IPS-18c (cell line): ENCODE measurements around the gene GLI1.
"Not testable (repeated sequence)": the region's sequence is repeated elsewhere in the genome, so short reads cannot be mapped to it uniquely, and the experiment has no call there.

Experiments used
- H3K4me3 ChIP-seq: 2 replicates; pipeline ENCODE4 v1.7.0; 2013; ENCODE audit warnings: low read depth, mild to moderate bottlenecking, low read length, moderate library complexity; ENCODE audit not compliant: insufficient read depth
- H3K9me3 ChIP-seq: one replicate; pipeline ENCODE4 v1.6.1; 2013; ENCODE audit warnings: mild to moderate bottlenecking, low read length, moderate library complexity; ENCODE audit not compliant: control insufficient read depth, insufficient read depth

Gene GLI1

DNA sequence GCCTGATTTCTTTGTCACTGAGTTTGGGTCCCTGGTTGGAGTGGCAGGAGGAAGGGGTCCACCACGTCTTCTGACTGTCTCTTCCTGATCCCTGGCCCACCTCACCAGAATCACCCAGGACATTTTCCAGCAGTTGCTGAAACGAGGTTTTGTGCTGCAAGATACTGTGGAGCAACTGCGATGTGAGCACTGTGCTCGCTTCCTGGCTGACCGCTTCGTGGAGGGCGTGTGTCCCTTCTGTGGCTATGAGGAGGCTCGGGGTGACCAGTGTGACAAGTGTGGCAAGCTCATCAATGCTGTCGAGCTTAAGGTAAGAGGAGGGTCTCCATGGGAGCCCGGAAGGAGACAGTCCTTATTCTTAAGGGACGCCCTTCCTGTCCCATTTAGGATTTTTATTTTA, 40.6 kb downstream of the GLI1 start:
- Histone ChIP-seq H3K4me3 (no peak overlapping the region), H3K9me3 (peaks cover 4% of the 10 kb centered on the region)

DNA sequence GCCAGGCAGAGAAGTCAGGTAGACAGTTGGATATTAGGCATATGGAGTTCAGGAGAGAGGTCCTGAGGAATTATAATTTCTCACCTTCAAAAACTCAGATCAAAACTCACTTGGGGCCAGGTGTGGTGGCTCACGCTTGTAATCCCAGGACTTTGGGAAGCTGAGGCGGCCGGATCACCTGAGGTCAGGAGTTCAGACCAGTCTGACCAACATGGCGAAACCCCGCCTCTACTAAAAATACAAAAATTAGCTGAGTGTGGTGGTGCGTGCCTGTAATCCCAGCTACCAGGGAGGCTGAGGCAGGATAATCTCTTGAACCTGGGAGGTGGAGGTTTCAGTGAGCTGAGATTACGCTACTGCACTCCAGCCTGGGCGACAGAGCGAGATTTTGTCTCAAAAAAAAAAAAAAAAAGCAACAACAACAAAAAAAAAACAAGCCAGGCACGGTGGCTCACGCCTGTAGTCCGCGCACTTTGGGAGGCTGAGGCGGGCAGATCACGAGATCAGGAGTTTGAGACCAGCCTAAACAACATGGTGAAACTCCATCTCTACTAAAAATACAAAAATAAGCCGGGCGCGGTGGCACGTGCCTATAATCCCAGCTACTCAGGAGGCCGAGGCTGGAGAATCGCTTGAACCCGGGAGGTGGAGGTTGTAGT, 42.9 kb downstream of the GLI1 start:
- H3K9me3 ChIP-seq, H3K4me3 ChIP-seq: not testable (repeated sequence)

DNA sequence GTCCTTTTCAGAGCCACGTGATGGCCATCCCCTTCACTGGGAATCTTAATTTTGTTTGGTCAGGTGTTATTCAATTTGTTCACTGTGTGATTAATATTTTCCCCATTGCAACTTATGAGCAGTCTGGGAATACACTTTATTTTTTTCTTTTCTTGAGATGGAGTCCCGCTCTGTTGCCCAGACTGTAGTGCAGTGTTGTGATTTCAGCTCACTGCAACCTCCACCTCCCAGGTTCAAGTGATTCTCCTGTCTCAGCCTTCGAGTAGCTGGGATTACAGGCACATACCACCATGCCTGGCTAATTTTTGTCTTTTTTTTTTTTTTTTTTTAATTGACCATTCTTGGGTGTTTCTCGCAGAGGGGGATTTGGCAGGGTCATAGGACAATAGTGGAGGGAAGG, 47.0 kb downstream of the GLI1 start:
- not testable (repeated sequence) for H3K9me3 ChIP-seq, H3K4me3 ChIP-seq

DNA sequence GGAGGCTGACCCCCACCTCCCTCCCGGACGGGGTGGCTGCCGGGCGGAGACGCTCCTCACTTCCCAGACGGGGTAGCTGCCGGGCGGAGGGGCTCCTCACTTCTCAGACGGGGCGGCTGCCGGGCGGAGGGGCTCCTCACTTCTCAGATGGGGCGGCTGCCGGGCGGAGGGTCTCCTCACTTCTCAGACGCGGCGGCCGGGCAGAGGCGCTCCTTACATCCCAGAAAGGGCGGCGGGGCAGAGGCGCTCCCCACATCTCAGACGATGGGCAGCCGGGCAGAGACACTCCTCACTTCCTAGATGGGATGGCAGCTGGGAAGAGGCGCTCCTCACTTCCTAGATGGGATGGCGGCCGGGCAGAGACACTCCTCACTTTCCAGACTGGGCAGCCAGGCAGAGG, 48.2 kb downstream of the GLI1 start:
- H3K9me3 ChIP-seq, H3K4me3 ChIP-seq: not testable (repeated sequence)

DNA sequence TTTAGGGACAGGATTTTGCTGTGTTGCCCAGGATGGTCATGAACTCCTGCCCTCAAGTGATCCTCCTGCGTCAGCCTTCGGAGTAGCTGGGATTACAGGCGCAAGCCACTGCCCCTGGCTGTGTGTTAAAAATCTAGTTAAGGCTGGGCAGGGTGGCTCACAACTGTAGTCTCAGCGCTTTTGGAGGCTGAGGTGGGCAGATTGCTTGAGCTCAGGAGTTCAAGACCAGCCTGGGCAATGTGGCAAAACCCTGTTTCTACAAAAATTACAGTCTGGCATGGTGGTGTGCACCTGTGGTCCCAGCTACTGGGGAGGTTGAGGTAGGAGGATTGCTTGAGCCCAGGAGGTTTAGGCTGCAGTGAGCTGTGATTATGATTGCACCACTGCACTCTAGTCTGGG, 51.6 kb downstream of the GLI1 start:
- Histone ChIP-seq H3K9me3 (no peaks in the 10 kb centered on the region), H3K4me3 (no peak overlapping the region)

DNA sequence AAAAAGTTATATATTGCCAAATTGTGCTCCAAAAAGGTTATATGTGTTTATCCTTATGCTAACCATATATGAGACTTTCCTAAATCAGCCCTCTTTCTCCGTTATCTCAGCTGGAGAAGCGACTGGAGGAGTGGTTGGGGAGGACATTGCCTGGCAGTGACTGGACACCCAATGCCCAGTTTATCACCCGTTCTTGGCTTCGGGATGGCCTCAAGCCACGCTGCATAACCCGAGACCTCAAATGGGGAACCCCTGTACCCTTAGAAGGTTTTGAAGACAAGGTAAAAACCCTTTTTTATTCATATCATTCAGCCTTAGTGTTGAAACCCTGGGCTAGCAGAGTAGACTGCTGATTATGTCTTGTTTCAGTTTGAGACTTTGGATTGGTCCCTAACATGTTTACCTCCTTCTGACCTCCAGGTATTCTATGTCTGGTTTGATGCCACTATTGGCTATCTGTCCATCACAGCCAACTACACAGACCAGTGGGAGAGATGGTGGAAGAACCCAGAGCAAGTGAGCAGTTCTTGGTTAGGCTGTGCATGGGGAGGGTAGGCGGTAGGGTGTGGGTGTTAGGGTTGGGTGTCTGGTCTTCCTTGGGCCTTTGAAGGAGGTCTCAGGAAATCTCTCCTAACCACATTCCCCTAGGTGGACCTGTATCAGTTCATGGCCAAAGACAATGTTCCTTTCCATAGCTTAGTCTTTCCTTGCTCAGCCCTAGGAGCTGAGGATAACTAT, 52.2 kb downstream of the GLI1 start:
- no peak overlapping the region; the same call in 1 of the 2 replicates for H3K4me3 ChIP-seq
- no peaks in the 10 kb centered on the region for H3K9me3 ChIP-seq

DNA sequence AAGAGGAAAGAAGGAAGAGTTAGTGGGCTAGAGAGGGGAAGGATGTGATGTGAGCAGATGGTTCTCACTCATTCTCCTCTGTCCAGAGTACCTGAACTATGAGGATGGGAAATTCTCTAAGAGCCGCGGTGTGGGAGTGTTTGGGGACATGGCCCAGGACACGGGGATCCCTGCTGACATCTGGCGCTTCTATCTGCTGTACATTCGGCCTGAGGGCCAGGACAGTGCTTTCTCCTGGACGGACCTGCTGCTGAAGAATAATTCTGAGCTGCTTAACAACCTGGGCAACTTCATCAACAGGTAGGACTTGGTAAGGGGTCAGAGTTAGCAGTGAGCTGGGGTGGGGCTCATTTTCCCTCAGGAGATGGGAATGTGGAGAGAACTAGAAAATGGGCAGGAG, 53.1 kb downstream of the GLI1 start:
- Histone ChIP-seq H3K4me3 (no peak overlapping the region), H3K9me3 (no peaks in the 10 kb centered on the region)

DNA sequence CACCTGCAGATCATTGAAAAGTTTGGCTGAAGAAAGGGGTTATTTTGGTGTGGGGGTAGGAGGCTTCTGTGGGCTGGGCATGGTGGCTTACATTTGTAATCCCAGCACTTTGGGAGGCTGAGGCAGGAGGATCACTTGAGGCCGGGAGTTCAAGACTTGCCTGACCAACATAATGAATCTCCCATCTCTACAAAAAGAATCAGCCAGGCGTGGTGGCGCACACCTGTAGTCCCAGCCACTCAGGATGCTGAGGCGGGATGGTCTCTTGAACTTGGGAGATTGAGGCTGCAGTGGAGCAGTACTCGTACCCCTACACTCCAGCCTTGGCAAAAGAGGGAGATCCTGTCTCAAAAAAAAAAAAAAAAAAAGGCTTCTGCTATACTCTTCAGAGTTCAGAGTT, 53.7 kb downstream of the GLI1 start:
- Histone ChIP-seq H3K9me3 (no peaks in the 10 kb centered on the region), H3K4me3 (no peak overlapping the region)

DNA sequence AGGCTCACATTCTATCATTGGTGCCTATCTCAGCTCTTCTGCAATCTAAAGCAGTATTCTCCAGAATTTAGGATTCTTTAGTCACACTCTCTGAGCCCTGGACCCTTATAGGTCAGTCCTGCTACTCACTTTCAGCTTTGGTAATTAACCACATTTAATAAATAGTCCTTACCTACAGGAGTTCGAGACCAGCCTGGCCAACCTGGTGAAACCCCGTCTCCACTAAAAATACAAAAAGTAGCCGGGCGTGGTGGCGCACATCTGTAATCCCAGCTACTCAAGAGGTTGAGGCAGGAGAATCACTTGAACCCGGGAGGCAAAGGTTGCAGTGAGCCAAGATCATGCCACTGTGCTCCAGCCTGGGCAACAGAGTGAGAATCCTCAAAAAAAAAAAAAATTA, 54.1 kb downstream of the GLI1 start:
- not testable (repeated sequence) for H3K9me3 ChIP-seq, H3K4me3 ChIP-seq

DNA sequence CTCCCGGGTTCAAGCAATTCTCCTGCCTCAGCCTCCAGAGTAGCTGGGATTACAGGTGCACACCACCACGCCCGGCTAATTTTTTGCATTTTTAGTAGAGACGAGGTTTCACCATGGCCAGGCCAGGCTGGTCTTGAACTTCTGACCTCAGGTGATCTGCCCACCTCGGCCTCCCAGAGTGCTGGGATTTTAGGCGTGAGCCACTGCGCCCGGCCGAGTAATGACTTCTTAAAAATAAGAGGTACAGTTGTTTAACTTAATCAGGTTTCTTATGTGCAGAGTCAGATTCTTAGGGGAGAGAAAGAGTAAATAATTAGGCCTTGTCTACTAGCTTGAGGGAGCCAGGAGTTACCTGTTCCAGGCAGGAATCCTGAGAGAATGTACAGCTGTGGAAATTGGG, 54.7 kb downstream of the GLI1 start:
- not testable (repeated sequence) for H3K4me3 ChIP-seq, H3K9me3 ChIP-seq

DNA sequence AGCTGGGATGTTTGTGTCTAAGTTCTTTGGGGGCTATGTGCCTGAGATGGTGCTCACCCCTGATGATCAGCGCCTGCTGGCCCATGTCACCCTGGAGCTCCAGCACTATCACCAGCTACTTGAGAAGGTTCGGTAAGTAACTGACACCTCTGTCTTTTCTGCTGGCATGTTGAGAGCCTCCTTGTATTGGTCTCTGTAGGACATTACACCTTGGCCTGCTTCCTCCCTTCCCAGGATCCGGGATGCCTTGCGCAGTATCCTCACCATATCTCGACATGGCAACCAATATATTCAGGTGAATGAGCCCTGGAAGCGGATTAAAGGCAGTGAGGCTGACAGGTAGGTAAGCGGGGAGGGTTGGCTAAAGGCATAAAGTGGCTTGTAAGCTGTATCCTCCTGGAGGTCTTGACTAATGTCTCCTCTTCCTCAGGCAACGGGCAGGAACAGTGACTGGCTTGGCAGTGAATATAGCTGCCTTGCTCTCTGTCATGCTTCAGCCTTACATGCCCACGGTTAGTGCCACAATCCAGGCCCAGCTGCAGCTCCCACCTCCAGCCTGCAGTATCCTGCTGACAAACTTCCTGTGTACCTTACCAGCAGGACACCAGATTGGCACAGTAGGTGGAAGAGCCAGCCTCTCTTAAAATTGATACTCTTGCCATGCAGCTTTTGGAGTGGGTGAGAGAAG, 55.3 kb downstream of the GLI1 start:
- no peaks in the 10 kb centered on the region for H3K9me3 ChIP-seq
- H3K4me3 ChIP-seq, result no peak overlapping the region

DNA sequence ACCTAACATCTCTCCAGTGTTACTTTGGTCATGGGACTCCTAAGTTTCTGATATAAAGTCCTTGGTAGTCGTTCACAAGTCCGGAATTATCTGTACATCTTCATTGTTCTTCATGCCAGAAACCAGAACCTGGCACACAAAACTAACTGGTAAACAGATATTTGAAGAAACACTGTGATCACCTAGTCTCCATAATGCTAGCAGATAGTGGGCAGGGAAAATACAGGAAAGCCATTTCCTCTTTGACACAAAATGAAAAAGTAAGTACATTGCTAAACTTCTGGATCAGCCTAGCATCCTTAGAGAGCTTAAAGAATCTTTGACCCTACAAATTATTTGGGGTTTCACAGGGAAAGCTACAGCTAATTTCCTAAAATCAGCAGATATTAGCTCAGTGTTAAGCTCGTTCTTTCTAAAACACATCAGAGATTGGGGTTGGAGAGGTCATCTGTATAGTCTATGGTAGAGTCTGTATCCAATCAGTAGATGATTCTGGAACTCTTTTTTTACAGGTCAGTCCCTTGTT, 55.9 kb downstream of the GLI1 start:
- Histone ChIP-seq H3K4me3 (no peak overlapping the region), H3K9me3 (no peaks in the 10 kb centered on the region)

DNA sequence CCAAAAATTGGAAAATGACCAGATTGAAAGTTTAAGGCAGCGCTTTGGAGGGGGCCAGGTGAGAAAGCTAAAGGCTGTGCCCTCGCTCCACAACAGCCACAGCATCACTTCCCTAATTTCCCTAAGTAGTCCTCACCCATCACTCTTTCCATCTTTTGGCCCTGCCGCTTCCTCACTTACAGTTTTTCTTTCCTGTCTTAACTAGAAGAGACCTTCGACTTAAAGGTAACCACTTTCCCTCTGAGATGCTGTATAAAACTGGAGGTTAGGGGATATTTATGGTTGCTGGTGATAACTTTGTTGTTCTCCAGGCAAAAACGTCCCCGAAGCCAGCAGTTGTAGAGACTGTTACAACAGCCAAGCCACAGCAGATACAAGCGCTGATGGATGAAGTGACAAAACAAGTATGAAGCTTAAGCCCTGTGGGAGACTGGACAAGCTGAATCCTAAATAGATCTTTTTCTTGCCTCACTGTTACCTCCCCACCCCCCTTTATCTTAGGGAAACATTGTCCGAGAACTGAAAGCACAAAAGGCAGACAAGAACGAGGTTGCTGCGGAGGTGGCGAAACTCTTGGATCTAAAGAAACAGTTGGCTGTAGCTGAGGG, 56.5 kb downstream of the GLI1 start:
- no peak overlapping the region for H3K4me3 ChIP-seq
- no peaks in the 10 kb centered on the region for H3K9me3 ChIP-seq

DNA sequence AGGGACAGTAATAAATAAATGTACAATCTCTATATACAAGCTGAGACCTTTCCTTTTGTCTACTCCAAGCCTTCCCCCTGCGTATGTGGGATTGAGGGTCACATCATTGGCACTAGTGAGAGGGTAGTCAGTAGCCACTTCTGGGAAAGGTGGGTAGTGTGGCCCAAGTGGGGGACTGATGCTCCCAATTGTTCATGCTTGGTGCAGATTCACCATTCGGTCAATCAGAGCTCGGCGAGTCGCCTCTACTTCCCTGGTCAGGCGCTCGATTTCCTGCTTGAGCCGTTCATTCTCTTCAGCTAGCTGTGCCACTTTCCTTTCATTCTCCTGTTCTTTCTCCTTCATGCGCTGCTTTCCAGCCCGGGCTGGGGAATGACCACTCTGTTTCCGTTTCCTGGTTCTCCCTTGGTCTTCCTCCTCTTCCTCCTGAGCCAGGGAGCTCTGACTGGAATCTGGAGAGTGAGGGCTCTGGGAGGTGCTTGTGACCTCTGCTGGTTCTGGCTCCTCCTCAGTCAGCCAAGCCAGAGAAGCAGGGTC, 57.1 kb downstream of the GLI1 start:
- H3K4me3 ChIP-seq, result no peak overlapping the region

DNA sequence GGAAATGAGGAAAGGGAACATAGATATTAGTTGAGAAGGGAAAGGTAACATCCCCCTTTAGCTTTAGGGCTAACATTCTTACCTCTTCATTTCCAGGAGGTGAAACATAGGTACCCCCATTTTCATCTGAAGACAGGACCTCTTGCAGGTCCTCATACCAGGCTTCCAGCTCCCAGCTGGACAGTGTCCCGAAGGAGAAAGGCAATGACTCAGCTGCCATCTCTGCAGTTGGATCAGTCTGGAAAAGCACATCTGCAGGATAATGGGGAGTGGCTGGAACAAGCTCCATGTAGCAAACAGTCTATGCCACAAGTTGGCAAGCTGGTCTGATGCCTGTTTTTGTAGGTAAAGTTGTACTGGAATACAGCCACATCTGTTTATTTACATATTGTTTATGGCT, 57.6 kb downstream of the GLI1 start:
- Histone ChIP-seq H3K4me3 (no peak overlapping the region), H3K9me3 (no peaks in the 10 kb centered on the region)

More for the DNA sequence above, 57.1 kb downstream of the GLI1 start:
- no peaks in the 10 kb centered on the region for H3K9me3 ChIP-seq

DNA sequence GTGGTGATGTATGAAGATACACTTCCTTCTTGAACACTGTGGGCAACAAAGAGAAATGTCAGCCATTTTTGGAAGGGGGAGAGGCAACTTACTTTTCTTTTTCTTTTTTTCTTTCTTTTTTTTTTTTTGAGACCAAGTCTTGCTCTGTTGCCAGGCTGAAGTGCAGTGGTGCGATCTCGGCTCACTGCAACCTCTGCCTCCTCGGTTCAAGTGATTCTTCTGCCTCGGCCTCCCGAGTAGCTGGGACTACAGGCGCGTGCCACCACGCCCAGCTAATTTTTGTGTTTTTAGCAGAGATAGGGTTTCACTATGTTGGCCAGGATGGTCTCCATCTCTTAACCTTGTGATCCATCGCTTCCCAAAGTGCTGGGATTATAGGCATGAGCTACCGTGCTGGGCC, 58.1 kb downstream of the GLI1 start:
- not testable (repeated sequence) for H3K9me3 ChIP-seq, H3K4me3 ChIP-seq

DNA sequence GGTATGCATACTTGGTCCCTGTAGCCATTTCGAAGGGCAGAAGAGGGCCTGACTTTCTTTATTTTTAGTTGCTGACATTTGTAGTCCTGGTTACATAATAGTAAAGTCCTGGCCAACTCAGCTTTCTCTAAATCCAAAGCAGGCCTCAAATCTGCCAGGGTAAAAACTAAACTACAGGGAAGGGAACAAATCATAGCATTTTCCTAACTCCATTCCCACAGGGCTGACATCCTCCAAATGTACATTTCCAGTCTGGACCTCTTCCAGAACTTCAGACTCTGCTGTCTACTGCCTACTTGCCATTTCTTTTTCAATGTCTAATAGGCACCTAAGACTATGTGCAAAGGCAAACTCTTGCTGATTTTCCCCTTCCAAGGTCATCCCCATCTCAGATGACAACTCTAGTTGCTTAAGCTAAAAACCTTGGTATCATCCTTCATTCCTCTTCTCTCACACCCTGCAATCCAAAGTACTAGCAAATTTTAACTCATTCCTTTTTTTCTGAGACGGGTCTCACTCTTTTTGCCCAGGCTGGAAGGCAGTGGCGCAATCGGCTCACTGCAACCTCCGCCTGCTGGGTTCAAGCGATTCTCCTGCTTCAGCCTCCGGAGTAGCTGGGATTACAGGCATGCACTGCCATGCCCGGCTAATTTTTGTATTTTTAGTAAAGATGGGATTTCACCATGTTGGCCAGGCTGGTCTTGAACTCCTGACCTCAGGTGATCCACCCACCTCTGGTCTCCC, 58.8 kb downstream of the GLI1 start:
- Histone ChIP-seq H3K9me3 (no peaks in the 10 kb centered on the region), H3K4me3 (no peak overlapping the region)
